Osteoblast (primary cell): ENCODE data around the gene NCOA6. TPM values are rescaled to one million over a fixed set of nuclear protein-coding genes. Genes with fewer than 3 reads are reported as not detected.

ENCODE experiments used
- DNase-seq: peaks from one replicate; pipeline ENCODE4 v3.0.0; 2011; ENCODE audit warnings: low spot score, mixed read lengths; ENCODE audit not compliant: insufficient read length; ENCODE audit errors: missing footprints
- H2AFZ ChIP-seq: 2 replicates; pipeline ENCODE4 v1.6.0; 2011; ENCODE audit warnings: mild to moderate bottlenecking, low read length
- H3K27ac ChIP-seq: 2 replicates; pipeline ENCODE4 v1.5.1; 2011; ENCODE audit warnings: mild to moderate bottlenecking, low read depth, low read length, moderate library complexity
- H3K27me3 ChIP-seq: 2 replicates; pipeline ENCODE4 v1.6.0; 2012; ENCODE audit warnings: mild to moderate bottlenecking, control low read depth, inconsistent platforms, low read length, moderate library complexity; ENCODE audit not compliant: insufficient read depth
- H3K36me3 ChIP-seq: 2 replicates; pipeline ENCODE4 v1.5.1; 2011; ENCODE audit warnings: mild to moderate bottlenecking, low read length, control low read depth, moderate library complexity; ENCODE audit not compliant: insufficient read depth
- H3K4me1 ChIP-seq: 2 replicates; pipeline ENCODE4 v1.5.1; 2011; ENCODE audit warnings: mild to moderate bottlenecking, low read length, control low read depth, moderate library complexity; ENCODE audit not compliant: insufficient read depth
- H3K4me2 ChIP-seq: 2 replicates; pipeline ENCODE4 v1.6.0; 2011; ENCODE audit warnings: mild to moderate bottlenecking, low read length; ENCODE audit not compliant: insufficient read depth
- H3K4me3 ChIP-seq: fragments of 200-600 bp; sonication (generic); 3 replicates; pipeline ENCODE4 v1.5.1; 2012; ENCODE audit warnings: mild to moderate bottlenecking, low read length, inconsistent platforms; ENCODE audit not compliant: insufficient read depth
- H3K79me2 ChIP-seq: 2 replicates; pipeline ENCODE4 v1.6.0; 2012; ENCODE audit warnings: mild to moderate bottlenecking, low read length, control low read depth, inconsistent platforms; ENCODE audit not compliant: insufficient read depth
- H3K9me3 ChIP-seq: 2 replicates; pipeline ENCODE4 v1.5.1; 2011; ENCODE audit warnings: low read depth, low read length, control low read depth
- H4K20me1 ChIP-seq: 2 replicates; pipeline ENCODE4 v1.6.0; 2012; ENCODE audit warnings: mild to moderate bottlenecking, low read length, control low read depth; ENCODE audit not compliant: insufficient read depth
- total RNA-seq: library from RNA; depleted of rRNA; stranded (reverse); fragments of >200 nt; gene quantifications from 2 replicates; pipeline ENCODE4 v1.2.3, GENCODE V29; 2012
- TF ChIP-seq, protein P1 (sequence below): IDR thresholded peaks from 2 replicates; pipeline ENCODE4 v1.5.1; 2011; ENCODE audit warnings: mild to moderate bottlenecking, low read depth, low read length, moderate library complexity; ENCODE audit errors: extremely low read depth

NCOA6 gene
- total RNA-seq, 1 donor, result 8.7 TPM

GRCh38 chr20:34776177-34776576 lies 49.3 kb downstream of the NCOA6 start:
- Histone ChIP-seq H3K9me3 (no peaks in the 10 kb centered on the region), H3K79me2 (no peaks in the 10 kb centered on the region), H3K4me1 (no peaks in the 10 kb centered on the region), H2AFZ (no peak overlapping the region), H3K27ac (no peak overlapping the region), H4K20me1 (no peaks in the 10 kb centered on the region), H3K4me2 (no peak overlapping the region), H3K4me3 (no peak overlapping the region), H3K36me3 (peaks cover 42% of the 10 kb centered on the region), H3K27me3 (no peaks in the 10 kb centered on the region)
- TF ChIP-seq, protein P1, sequence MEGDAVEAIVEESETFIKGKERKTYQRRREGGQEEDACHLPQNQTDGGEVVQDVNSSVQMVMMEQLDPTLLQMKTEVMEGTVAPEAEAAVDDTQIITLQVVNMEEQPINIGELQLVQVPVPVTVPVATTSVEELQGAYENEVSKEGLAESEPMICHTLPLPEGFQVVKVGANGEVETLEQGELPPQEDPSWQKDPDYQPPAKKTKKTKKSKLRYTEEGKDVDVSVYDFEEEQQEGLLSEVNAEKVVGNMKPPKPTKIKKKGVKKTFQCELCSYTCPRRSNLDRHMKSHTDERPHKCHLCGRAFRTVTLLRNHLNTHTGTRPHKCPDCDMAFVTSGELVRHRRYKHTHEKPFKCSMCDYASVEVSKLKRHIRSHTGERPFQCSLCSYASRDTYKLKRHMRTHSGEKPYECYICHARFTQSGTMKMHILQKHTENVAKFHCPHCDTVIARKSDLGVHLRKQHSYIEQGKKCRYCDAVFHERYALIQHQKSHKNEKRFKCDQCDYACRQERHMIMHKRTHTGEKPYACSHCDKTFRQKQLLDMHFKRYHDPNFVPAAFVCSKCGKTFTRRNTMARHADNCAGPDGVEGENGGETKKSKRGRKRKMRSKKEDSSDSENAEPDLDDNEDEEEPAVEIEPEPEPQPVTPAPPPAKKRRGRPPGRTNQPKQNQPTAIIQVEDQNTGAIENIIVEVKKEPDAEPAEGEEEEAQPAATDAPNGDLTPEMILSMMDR, result no peak
- no peak for DNase-seq

DNA sequence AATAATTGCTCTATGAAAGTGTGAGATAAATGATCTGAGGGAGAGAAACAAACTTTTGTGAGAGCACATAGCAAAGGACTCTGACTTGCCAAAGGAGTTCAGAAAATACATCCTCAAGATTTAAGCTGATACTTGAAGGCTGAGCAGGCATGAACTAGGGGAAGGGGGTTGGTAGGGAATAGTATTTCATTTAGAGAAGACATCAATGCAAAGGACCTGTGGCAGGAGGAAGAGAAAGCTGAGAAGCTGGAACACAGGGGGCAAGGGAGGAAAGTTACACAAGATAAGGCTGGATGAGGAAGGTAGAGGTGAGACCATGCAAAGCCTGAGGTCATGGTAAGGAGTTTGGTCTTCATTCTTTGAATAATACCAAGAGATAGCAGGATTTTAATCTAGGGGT lies 50.6 kb downstream of the NCOA6 start:
- no peak overlapping the region for H2AFZ ChIP-seq
- H3K79me2 ChIP-seq, result no peaks in the 10 kb centered on the region
- no peaks in the 10 kb centered on the region for H3K27me3 ChIP-seq
- no peak overlapping the region for H3K27ac ChIP-seq
- no peak overlapping the region for H3K4me2 ChIP-seq
- H3K9me3 ChIP-seq, result no peaks in the 10 kb centered on the region
- TF ChIP-seq, protein P1, result no peak
- peaks cover 40% of the 10 kb centered on the region for H3K36me3 ChIP-seq
- no peak overlapping the region for H3K4me3 ChIP-seq
- H3K4me1 ChIP-seq, result no peaks in the 10 kb centered on the region
- DNase-seq, result no peak
- H4K20me1 ChIP-seq, result no peaks in the 10 kb centered on the region

DNA sequence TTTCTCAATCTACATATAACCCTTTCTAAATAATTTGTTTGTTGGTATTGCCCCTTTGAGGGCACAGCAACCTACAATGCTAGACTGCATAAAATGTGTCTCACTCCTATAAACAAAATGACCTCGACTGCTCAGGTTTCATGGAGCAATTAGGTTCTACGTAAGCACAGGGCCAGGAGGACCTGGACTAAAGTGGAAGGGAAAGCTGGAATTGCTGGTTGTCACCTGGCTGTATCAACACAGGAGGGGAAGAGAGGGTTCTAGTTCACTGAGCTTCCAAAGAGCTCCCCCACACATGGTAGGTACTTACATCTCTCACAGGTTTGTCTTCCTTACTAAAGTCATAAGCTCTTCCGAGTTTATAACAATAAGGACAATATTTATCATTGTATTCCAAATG lies 51.0 kb downstream of the NCOA6 start:
- H3K27ac ChIP-seq, result no peak overlapping the region
- DNase-seq, result no peak

GRCh38 chr20:34773726-34774125 lies 51.7 kb downstream of the NCOA6 start:
- Histone ChIP-seq H3K9me3 (no peaks in the 10 kb centered on the region), H3K36me3 (peaks cover 38% of the 10 kb centered on the region), H3K27ac (no peak overlapping the region), H3K4me3 (no peak overlapping the region), H2AFZ (no peak overlapping the region), H3K4me1 (peaks cover 2% of the 10 kb centered on the region), H3K4me2 (no peak overlapping the region), H3K79me2 (no peaks in the 10 kb centered on the region), H3K27me3 (no peaks in the 10 kb centered on the region), H4K20me1 (no peaks in the 10 kb centered on the region)
- TF ChIP-seq, protein P1, result no peak
- DNase-seq, result no peak

More for the DNA sequence above, 51.0 kb downstream of the NCOA6 start:
- no peaks in the 10 kb centered on the region for H3K9me3 ChIP-seq
- H3K4me3 ChIP-seq, result no peak overlapping the region
- no peak overlapping the region for H2AFZ ChIP-seq
- TF ChIP-seq, protein P1, result no peak
- no peaks in the 10 kb centered on the region for H3K27me3 ChIP-seq
- H3K36me3 ChIP-seq, result peaks cover 36% of the 10 kb centered on the region
- H3K4me1 ChIP-seq, result no peaks in the 10 kb centered on the region
- H4K20me1 ChIP-seq, result no peaks in the 10 kb centered on the region
- no peaks in the 10 kb centered on the region for H3K79me2 ChIP-seq
- H3K4me2 ChIP-seq, result no peak overlapping the region
